Measurements from ENCODE around the gene TCP11.

DNA sequence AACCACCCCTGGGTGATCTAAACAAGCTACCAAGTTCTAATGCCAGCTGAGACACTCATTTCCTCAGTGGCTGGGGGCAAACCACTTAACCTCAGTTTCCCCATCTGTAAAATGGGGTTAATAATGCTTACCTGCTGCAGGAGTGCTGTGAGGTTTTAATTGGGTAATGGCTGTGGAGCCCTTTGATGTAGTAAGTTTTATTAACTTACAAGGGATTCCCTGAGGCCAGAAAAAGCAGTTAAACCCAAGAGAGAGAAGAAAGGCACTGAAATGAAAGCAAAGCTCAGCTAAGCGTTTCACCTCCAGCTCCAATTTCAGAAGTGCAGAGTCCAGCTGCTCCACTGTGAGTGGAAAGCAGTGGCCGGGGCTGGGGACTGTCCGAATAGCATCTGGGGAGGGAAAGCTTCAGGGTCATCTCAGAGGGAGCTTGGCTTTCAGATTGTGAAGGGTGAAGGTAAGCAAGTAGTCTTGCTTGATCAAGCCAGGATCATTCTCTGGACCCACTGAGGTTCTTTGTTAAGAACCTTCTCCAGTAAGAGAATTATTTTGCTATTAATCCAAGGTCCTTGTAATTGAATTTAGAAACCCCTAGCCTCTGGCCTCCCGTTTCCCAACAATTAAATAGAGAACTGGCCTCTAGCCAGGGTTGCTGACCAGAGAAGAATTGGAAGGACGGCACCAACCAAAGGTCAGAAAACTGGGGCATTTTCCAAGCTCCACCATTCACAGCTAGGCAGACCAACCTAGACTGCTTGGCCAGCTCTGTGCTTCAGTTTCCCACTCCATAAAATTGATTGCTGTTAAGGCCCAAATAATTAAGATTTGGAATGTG is 20.9 kb upstream of the TCP11 start:
- TF ChIP-seq, protein P1, sequence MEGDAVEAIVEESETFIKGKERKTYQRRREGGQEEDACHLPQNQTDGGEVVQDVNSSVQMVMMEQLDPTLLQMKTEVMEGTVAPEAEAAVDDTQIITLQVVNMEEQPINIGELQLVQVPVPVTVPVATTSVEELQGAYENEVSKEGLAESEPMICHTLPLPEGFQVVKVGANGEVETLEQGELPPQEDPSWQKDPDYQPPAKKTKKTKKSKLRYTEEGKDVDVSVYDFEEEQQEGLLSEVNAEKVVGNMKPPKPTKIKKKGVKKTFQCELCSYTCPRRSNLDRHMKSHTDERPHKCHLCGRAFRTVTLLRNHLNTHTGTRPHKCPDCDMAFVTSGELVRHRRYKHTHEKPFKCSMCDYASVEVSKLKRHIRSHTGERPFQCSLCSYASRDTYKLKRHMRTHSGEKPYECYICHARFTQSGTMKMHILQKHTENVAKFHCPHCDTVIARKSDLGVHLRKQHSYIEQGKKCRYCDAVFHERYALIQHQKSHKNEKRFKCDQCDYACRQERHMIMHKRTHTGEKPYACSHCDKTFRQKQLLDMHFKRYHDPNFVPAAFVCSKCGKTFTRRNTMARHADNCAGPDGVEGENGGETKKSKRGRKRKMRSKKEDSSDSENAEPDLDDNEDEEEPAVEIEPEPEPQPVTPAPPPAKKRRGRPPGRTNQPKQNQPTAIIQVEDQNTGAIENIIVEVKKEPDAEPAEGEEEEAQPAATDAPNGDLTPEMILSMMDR (IDR thresholded peaks at IDR 0.05): no peak
- TF ChIP-seq YY1 (IDR thresholded peaks at IDR 0.05; ENCODE audit: low read depth) (no peak), CHD2 (IDR thresholded peaks at IDR 0.05; ENCODE audit: low read length, partially characterized antibody) (no peak), RFX5 (IDR thresholded peaks at IDR 0.05; ENCODE audit: low read length) (no peak), TCF12 (IDR thresholded peaks at IDR 0.05) (no peak), POLR2AphosphoS5 (IDR thresholded peaks at IDR 0.05; ENCODE audit: low read depth, low read length) (no peak)
- TF ChIP-seq, protein P2, sequence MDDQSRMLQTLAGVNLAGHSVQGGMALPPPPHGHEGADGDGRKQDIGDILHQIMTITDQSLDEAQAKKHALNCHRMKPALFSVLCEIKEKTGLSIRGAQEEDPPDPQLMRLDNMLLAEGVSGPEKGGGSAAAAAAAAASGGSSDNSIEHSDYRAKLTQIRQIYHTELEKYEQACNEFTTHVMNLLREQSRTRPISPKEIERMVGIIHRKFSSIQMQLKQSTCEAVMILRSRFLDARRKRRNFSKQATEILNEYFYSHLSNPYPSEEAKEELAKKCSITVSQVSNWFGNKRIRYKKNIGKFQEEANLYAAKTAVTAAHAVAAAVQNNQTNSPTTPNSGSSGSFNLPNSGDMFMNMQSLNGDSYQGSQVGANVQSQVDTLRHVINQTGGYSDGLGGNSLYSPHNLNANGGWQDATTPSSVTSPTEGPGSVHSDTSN (IDR thresholded peaks at IDR 0.05): no peak

Measured in SK-N-SH (cell line).